ENCODE measurements around the gene PIAS1. TPM values are rescaled to one million over a fixed set of nuclear protein-coding genes. Genes with fewer than 3 reads are reported as not detected.

PIAS1 gene
- total RNA-seq, 1 experiment from 2014 or later, result 26.9 TPM

- no peak for DNase-seq (ENCODE audit: low read depth, low spot score)
- in situ Hi-C loops (cut with HindIII; ENCODE audit: low pct_unique_long_range_greater_than_20kb, low sequenced_read_pairs), result no loop called here
Observed at GRCh38 chr15:68085052-68085451, 30.9 kb downstream of the PIAS1 start.

- in situ Hi-C loops (cut with HindIII; ENCODE audit: low pct_unique_long_range_greater_than_20kb, low sequenced_read_pairs), result no loop called here
- no peak for DNase-seq (ENCODE audit: low read depth, low spot score)
Observed at GRCh38 chr15:68091743-68092142, 37.6 kb downstream of the PIAS1 start.

- in situ Hi-C loops (cut with HindIII; ENCODE audit: low pct_unique_long_range_greater_than_20kb, low sequenced_read_pairs), result no loop called here
- no peak for DNase-seq (ENCODE audit: low read depth, low spot score)
Observed at GRCh38 chr15:68096099-68096498, 42.0 kb downstream of the PIAS1 start.

- no peak for DNase-seq (ENCODE audit: low read depth, low spot score)
- in situ Hi-C loops (cut with HindIII; ENCODE audit: low pct_unique_long_range_greater_than_20kb, low sequenced_read_pairs), result no loop called here
Observed at GRCh38 chr15:68097029-68097428, 42.9 kb downstream of the PIAS1 start.

- DNase-seq (ENCODE audit: low read depth, low spot score), result no peak
- in situ Hi-C loops (cut with HindIII; ENCODE audit: low pct_unique_long_range_greater_than_20kb, low sequenced_read_pairs), result no loop called here
Observed at GRCh38 chr15:68098465-68098864, 44.4 kb downstream of the PIAS1 start.

- DNase-seq (ENCODE audit: low read depth, low spot score), result no peak
- in situ Hi-C loops (cut with HindIII; ENCODE audit: low pct_unique_long_range_greater_than_20kb, low sequenced_read_pairs), result no loop called here
Observed at GRCh38 chr15:68100194-68100593, 46.1 kb downstream of the PIAS1 start.

- no peak for DNase-seq (ENCODE audit: low read depth, low spot score)
- in situ Hi-C loops (cut with HindIII; ENCODE audit: low pct_unique_long_range_greater_than_20kb, low sequenced_read_pairs), result no loop called here
Observed at GRCh38 chr15:68103603-68104002, 49.5 kb downstream of the PIAS1 start.

GRCh38 chr15:68106656-68107055 is 52.5 kb downstream of the PIAS1 start:
- no peak for DNase-seq (ENCODE audit: low read depth, low spot score)

GRCh38 chr15:68107142-68107541 is 53.0 kb downstream of the PIAS1 start:
- in situ Hi-C loops (cut with HindIII; ENCODE audit: low pct_unique_long_range_greater_than_20kb, low sequenced_read_pairs), result no loop called here
- DNase-seq (ENCODE audit: low read depth, low spot score), result no peak

More at GRCh38 chr15:68106656-68107055, 52.5 kb downstream of the PIAS1 start:
- in situ Hi-C loops (cut with HindIII; ENCODE audit: low pct_unique_long_range_greater_than_20kb, low sequenced_read_pairs), result no loop called here

- DNase-seq (ENCODE audit: low read depth, low spot score), result no peak
- in situ Hi-C loops (cut with HindIII; ENCODE audit: low pct_unique_long_range_greater_than_20kb, low sequenced_read_pairs), result no loop called here
Observed at GRCh38 chr15:68112706-68113105, 58.6 kb downstream of the PIAS1 start.

- in situ Hi-C loops (cut with HindIII; ENCODE audit: low pct_unique_long_range_greater_than_20kb, low sequenced_read_pairs), result no loop called here
- no peak for DNase-seq (ENCODE audit: low read depth, low spot score)
Observed at GRCh38 chr15:68113273-68113672, 59.2 kb downstream of the PIAS1 start.

- in situ Hi-C loops (cut with HindIII; ENCODE audit: low pct_unique_long_range_greater_than_20kb, low sequenced_read_pairs), result no loop called here
- DNase-seq (ENCODE audit: low read depth, low spot score), result no peak
Observed at GRCh38 chr15:68113751-68114150, 59.6 kb downstream of the PIAS1 start.

- no peak for DNase-seq (ENCODE audit: low read depth, low spot score)
Observed at GRCh38 chr15:68114356-68114755, 60.2 kb downstream of the PIAS1 start.

GRCh38 chr15:68114840-68115239 is 60.7 kb downstream of the PIAS1 start:
- no peak for DNase-seq (ENCODE audit: low read depth, low spot score)
- in situ Hi-C loops (cut with HindIII; ENCODE audit: low pct_unique_long_range_greater_than_20kb, low sequenced_read_pairs), result no loop called here

More at GRCh38 chr15:68114356-68114755, 60.2 kb downstream of the PIAS1 start:
- in situ Hi-C loops (cut with HindIII; ENCODE audit: low pct_unique_long_range_greater_than_20kb, low sequenced_read_pairs), result no loop called here

- in situ Hi-C loops (cut with HindIII; ENCODE audit: low pct_unique_long_range_greater_than_20kb, low sequenced_read_pairs), result no loop called here
- DNase-seq (ENCODE audit: low read depth, low spot score), result no peak
Observed at GRCh38 chr15:68124700-68125099, 70.6 kb downstream of the PIAS1 start.

- in situ Hi-C loops (cut with HindIII; ENCODE audit: low pct_unique_long_range_greater_than_20kb, low sequenced_read_pairs), result no loop called here
- DNase-seq (ENCODE audit: low read depth, low spot score), result no peak
Observed at GRCh38 chr15:68126396-68126795, 72.3 kb downstream of the PIAS1 start.

- DNase-seq (ENCODE audit: low read depth, low spot score), result no peak
- in situ Hi-C loops (cut with HindIII; ENCODE audit: low pct_unique_long_range_greater_than_20kb, low sequenced_read_pairs), result no loop called here
Observed at GRCh38 chr15:68129072-68129471, 75.0 kb downstream of the PIAS1 start.

GRCh38 chr15:68130851-68131250 is 76.7 kb downstream of the PIAS1 start:
- in situ Hi-C loops (cut with HindIII; ENCODE audit: low pct_unique_long_range_greater_than_20kb, low sequenced_read_pairs), result no loop called here
- no peak for DNase-seq (ENCODE audit: low read depth, low spot score)

GRCh38 chr15:68137096-68137495 is 83.0 kb downstream of the PIAS1 start:
- in situ Hi-C loops (cut with HindIII; ENCODE audit: low pct_unique_long_range_greater_than_20kb, low sequenced_read_pairs), result no loop called here
- no peak for DNase-seq (ENCODE audit: low read depth, low spot score)

- in situ Hi-C loops (cut with HindIII; ENCODE audit: low pct_unique_long_range_greater_than_20kb, low sequenced_read_pairs), result no loop called here
- no peak for DNase-seq (ENCODE audit: low read depth, low spot score)
Observed at GRCh38 chr15:68143129-68143528, 89.0 kb downstream of the PIAS1 start.
